ENCODE data around the gene MAMSTR. TPM values are rescaled to one million over a fixed set of nuclear protein-coding genes. Genes with fewer than 3 reads are reported as not detected.

Gene MAMSTR
- total and polyA plus RNA-seq, 2 of the 4 experiments (the other 2 are of a cell fraction) = 0.18 to 1.9 TPM

DNA sequence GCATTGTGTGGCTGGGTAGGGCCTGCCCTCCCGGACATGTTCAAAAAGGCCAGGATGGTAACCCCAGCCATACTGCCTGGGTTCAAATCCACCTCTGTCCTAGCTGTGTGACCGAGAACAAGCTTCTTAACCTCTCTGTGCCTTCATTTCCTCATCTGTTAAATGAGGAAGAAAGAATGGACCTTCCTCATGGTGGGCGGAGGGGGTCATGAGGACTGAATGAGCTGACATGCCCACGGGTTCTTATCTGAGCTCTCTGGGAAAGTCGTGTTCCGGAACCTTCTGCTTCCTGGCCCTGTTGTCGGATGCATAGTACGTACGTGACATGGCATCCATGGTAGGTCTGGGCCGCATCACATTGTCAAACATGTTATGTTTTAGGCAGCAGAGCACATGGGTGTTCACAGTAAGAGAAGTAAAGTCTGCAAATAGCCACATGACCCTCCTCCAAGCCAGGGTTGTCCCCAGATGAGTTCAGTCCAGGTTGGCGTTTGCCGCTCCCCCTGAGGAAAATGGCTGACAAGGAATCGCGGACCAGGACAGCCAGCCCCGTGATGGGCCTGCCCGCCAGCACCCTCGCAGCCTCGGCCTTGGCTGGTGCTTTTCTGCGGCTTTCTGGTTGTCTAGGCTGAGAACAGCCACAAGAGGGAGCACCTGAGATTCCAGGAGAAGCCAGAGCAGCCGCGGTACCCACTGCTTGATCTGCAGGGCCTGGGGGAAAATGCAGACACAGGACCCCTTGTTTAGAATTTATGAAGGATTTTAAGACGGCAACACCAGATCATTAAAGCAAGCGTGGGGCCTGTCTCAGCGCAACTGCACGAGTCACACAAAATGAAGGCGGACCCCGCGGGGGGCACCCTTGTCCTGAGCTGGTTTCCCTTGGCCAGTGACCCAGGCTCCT lies 44.4 kb downstream of the MAMSTR start (continued):
- TF ChIP-seq, protein P1, sequence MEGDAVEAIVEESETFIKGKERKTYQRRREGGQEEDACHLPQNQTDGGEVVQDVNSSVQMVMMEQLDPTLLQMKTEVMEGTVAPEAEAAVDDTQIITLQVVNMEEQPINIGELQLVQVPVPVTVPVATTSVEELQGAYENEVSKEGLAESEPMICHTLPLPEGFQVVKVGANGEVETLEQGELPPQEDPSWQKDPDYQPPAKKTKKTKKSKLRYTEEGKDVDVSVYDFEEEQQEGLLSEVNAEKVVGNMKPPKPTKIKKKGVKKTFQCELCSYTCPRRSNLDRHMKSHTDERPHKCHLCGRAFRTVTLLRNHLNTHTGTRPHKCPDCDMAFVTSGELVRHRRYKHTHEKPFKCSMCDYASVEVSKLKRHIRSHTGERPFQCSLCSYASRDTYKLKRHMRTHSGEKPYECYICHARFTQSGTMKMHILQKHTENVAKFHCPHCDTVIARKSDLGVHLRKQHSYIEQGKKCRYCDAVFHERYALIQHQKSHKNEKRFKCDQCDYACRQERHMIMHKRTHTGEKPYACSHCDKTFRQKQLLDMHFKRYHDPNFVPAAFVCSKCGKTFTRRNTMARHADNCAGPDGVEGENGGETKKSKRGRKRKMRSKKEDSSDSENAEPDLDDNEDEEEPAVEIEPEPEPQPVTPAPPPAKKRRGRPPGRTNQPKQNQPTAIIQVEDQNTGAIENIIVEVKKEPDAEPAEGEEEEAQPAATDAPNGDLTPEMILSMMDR (conservative IDR thresholded peaks at IDR 0.05; ENCODE audit: low read depth, low read length) = peak; percentile 83
- TF ChIP-seq SMC3 (IDR thresholded peaks at IDR 0.05; ENCODE audit: low read depth, low read length) = peak; percentile 81
